ENCODE results near the gene MCAM.

- TF ChIP-seq CTCF (conservative IDR thresholded peaks at IDR 0.05) (no peak), ZFX (IDR thresholded peaks at IDR 0.05) (no peak)
These were observed 23.5 kb downstream of the MCAM start for GRCh38 chr11:119293461-119293860.

All from C4-2B (cell line).